HG02973 (cell line): ENCODE measurements around the gene ZFYVE19.

ENCODE experiments used
- ATAC-seq: cut with Tn5 transposase; IDR thresholded peaks from one replicate; pipeline ENCODE4 v1.9.1; 2021; ENCODE audit warnings: moderate library complexity; ENCODE audit not compliant: unreplicated experiment

ZFYVE19 gene

GRCh38 chr15:40807028-40807887 is at the start of gene ZFYVE19, which contains the start of gene DNAJC17:
TSS of gene ZFYVE19 (plus strand) at chr15:40807089. CDS start at chr15:40807590, 501 bp downstream.
TSS of gene DNAJC17 (minus strand) at chr15:40807473. CDS start at chr15:40807446, 27 bp downstream.
- peak; percentile 88 for ATAC-seq

GRCh38 chr15:40759961-40760360 is 46.9 kb upstream of the ZFYVE19 start:
- no peak for ATAC-seq

GRCh38 chr15:40762919-40763800 is 43.7 kb upstream of the ZFYVE19 start:
- no peak for ATAC-seq

- no peak for ATAC-seq
Measured at GRCh38 chr15:40763801-40764628, 42.9 kb upstream of the ZFYVE19 start, which contains the start of gene GCHFR. TSS of gene GCHFR (plus strand) at chr15:40764068. CDS start at chr15:40764181, 113 bp downstream.

GRCh38 chr15:40764629-40765103 is 42.2 kb upstream of the ZFYVE19 start:
- no peak for ATAC-seq

- ATAC-seq, result no peak
Measured at GRCh38 chr15:40766194-40766815, 40.6 kb upstream of the ZFYVE19 start.

- ATAC-seq, result no peak
Measured at GRCh38 chr15:40766906-40767837, 39.7 kb upstream of the ZFYVE19 start.

GRCh38 chr15:40767838-40768500 is 38.9 kb upstream of the ZFYVE19 start:
- no peak for ATAC-seq

- no peak for ATAC-seq
Measured at GRCh38 chr15:40768521-40769273, 38.2 kb upstream of the ZFYVE19 start.

GRCh38 chr15:40769274-40770146 is 37.4 kb upstream of the ZFYVE19 start, which contains the start of gene C15orf62:
TSS of gene C15orf62 (plus strand) at chr15:40769980. CDS start at chr15:40770496, 516 bp downstream.
- ATAC-seq, result no peak

- ATAC-seq, result no peak
Measured at GRCh38 chr15:40770147-40770721, 36.7 kb upstream of the ZFYVE19 start.

- ATAC-seq, result no peak
Measured at GRCh38 chr15:40771242-40771641, 35.6 kb upstream of the ZFYVE19 start.

GRCh38 chr15:40772014-40772413 is 34.9 kb upstream of the ZFYVE19 start:
- no peak for ATAC-seq

GRCh38 chr15:40773496-40773895 is 33.4 kb upstream of the ZFYVE19 start:
- ATAC-seq, result no peak

GRCh38 chr15:40773902-40774301 is 33.0 kb upstream of the ZFYVE19 start:
- no peak for ATAC-seq

- ATAC-seq, result no peak
Measured at GRCh38 chr15:40775007-40775406, 31.9 kb upstream of the ZFYVE19 start.
